PC-3 (cell line): ENCODE measurements around the gene BCAR1. TPM values are rescaled to one million over a fixed set of nuclear protein-coding genes. Genes with fewer than 3 reads are reported as not detected.

Experiments
- ATAC-seq: fragments of 200-7000 bp; cut with Tn5 transposase; 2 replicates; pipeline ENCODE4 v1.9.1; 2020; ENCODE audit warnings: mild to moderate bottlenecking, moderate library complexity
- BruUV-seq: library from RNA; stranded (reverse); fragments of 400-500 nt; replicated peaks from 2 replicates; lab custom pipeline; 2021; lab: Mats Ljungman, UMichigan
- CTCF ChIA-PET: fragments of 300-600 bp; sonication (Branson Sonifier 250); formaldehyde crosslinking; loops from one replicate; lab custom pipeline; 2022; ENCODE audit warnings: antibody characterized with exemption; lab: Charles Lee
- POLR2A ChIA-PET: fragments of 300-600 bp; sonication (Branson Sonifier 250); formaldehyde crosslinking; loops from one replicate; lab custom pipeline; 2022; ENCODE audit warnings: antibody characterized with exemption; ENCODE audit not compliant: unreplicated experiment; lab: Charles Lee
- DNase-seq: peaks from one replicate; pipeline ENCODE4 v3.0.0-alpha.2; 2015
- H2AFZ ChIP-seq: fragments of 300-600 bp; sonication (generic); 2 replicates; pipeline ENCODE4 v1.6.0; 2016; ENCODE audit warnings: antibody characterized with exemption, low read length
- H3F3A ChIP-seq: fragments of 300-600 bp; sonication (generic); one replicate; pipeline ENCODE4 v1.6.0; 2017; ENCODE audit warnings: antibody characterized with exemption, low read length, control low read depth, mild to moderate bottlenecking; ENCODE audit not compliant: unreplicated experiment
- H3K27ac ChIP-seq: fragments of 300-600 bp; sonication (generic); 2 replicates; pipeline ENCODE4 v1.5.1; 2016; ENCODE audit warnings: mild to moderate bottlenecking, low read length
- H3K27me3 ChIP-seq: fragments of 300-600 bp; sonication (generic); 2 replicates; pipeline ENCODE4 v1.6.1; 2016; ENCODE audit warnings: low read length, mixed read lengths
- H3K36me3 ChIP-seq: fragments of 300-600 bp; sonication (generic); 2 replicates; pipeline ENCODE4 v1.6.1; 2016; ENCODE audit warnings: low read depth, mixed run types, low read length, mixed read lengths
- H3K4me1 ChIP-seq: fragments of 300-600 bp; sonication (generic); 2 replicates; pipeline ENCODE4 v1.5.1; 2016; ENCODE audit warnings: low read length; ENCODE audit not compliant: insufficient read depth
- H3K4me2 ChIP-seq: fragments of 300-600 bp; sonication (generic); 2 replicates; pipeline ENCODE4 v1.6.0; 2016; ENCODE audit warnings: low read length
- H3K4me3 ChIP-seq: fragments of 300-600 bp; sonication (generic); 2 replicates; pipeline ENCODE4 v1.5.1; 2016; ENCODE audit warnings: mild to moderate bottlenecking, low read length, mixed read lengths
- H3K79me2 ChIP-seq: fragments of 300-600 bp; sonication (generic); 2 replicates; pipeline ENCODE4 v1.6.1; 2017; ENCODE audit warnings: low read length, mixed read lengths
- H3K9ac ChIP-seq: fragments of 300-600 bp; sonication (generic); 2 replicates; pipeline ENCODE4 v1.6.0; 2016; ENCODE audit warnings: mild to moderate bottlenecking, low read length
- H3K9me2 ChIP-seq: fragments of 300-600 bp; sonication (generic); replicated peaks from 2 replicates; pipeline ENCODE4 v1.6.1; 2016; ENCODE audit warnings: mixed run types, low read length, mixed read lengths
- H3K9me3 ChIP-seq: fragments of 300-600 bp; sonication (generic); 2 replicates; pipeline ENCODE4 v1.6.1; 2016; ENCODE audit warnings: low read length, mixed read lengths
- H4K20me1 ChIP-seq: fragments of 300-600 bp; sonication (generic); 2 replicates; pipeline ENCODE4 v1.6.1; 2016; ENCODE audit warnings: low read length, mixed read lengths
- CTCF ChIP-seq: fragments of 300-600 bp; sonication (generic); conservative IDR thresholded peaks from 2 replicates; pipeline ENCODE4 v1.5.1; 2017; ENCODE audit warnings: antibody characterized with exemption, low read depth, mild to moderate bottlenecking, low read length
- EZH2 ChIP-seq: fragments of 300-600 bp; sonication (generic); IDR thresholded peaks from one replicate; pipeline ENCODE4 v1.6.1; 2017; ENCODE audit warnings: antibody characterized with exemption, mild to moderate bottlenecking, low read length; ENCODE audit not compliant: unreplicated experiment
- EZH2phosphoT487 ChIP-seq: fragments of 300-600 bp; sonication (generic); IDR thresholded peaks from 2 replicates; pipeline ENCODE4 v1.6.1; 2018; ENCODE audit warnings: mild to moderate bottlenecking, antibody characterized with exemption, low read length, borderline replicate concordance
- intact Hi-C: fragments of 100-400 bp; cut with micrococcal nuclease; formaldehyde crosslinking; loops from 2 replicates; pipeline ENCODE4 v1.9.0; 2023
- total RNA-seq: library from RNA; depleted of rRNA; stranded (reverse); fragments of >200 nt; gene quantifications from 2 replicates; pipeline ENCODE4 v1.2.3, GENCODE V29; 2014

BCAR1 gene
- total RNA-seq, 1 experiment from 2014 or later, result 49.3 TPM

DNA sequence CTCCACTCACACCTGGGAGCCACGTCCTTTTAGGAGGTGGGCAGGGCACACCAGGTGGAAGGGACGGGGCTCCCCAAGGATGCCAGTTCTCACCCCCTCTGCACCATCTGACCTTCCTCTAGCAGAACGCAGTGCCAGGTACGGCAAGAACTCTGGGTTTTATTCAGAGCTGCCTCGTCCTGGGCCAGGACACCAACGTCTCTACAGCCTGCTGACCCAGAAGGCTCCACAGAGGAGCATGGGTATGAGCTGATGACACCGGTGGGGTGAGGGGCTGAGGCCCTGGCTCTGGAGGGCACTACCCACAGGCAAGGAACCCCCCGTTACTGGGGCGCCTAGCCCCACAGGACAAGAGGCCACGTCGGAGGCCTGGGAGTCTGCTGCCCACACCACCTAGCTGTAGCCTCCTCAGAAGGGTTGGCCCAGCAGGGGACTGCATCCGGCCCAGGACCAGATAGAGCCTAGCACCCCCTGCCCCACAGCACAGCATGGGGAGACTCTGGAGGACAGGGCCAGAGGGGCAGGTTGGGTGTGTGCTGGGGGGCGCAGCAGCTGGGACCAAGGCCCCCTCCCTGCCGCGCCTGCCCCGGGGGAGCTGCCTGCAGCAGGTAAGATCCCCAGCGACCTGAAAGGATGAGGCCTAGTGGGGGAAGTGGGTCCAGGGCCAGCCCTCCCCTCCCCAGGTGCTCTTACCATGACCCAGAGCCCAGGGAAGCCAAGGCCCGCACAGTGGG, 13.9 kb downstream of the BCAR1 start:
- CTCF ChIA-PET, result no interaction called here
- intact Hi-C loops, result no loop called here
- peaks cover 9% of the 10 kb centered on the region; the same call in 1 of the 2 replicates for H3K4me1 ChIP-seq
- no peaks in the 10 kb centered on the region for H3F3A ChIP-seq
- H3K36me3 ChIP-seq, result peaks cover 17% of the 10 kb centered on the region
- BruUV-seq, result no TSS peak
- H3K27ac ChIP-seq, result no peak overlapping the region
- H3K4me2 ChIP-seq, result no peak overlapping the region
- H3K79me2 ChIP-seq, result peaks cover 53% of the 10 kb centered on the region
- H2AFZ ChIP-seq, result no peak overlapping the region
- no peak for TF ChIP-seq CTCF
- no peaks in the 10 kb centered on the region for H4K20me1 ChIP-seq
- H3K4me3 ChIP-seq, result no peak overlapping the region
- no peaks in the 10 kb centered on the region for H3K9me3 ChIP-seq
- POLR2A ChIA-PET, result no interaction called here
- no peak overlapping the region for H3K9ac ChIP-seq
- H3K27me3 ChIP-seq, result no peaks in the 10 kb centered on the region
- no peaks in the 10 kb centered on the region for H3K9me2 ChIP-seq
- ATAC-seq (no peak), DNase-seq (no peak)

DNA sequence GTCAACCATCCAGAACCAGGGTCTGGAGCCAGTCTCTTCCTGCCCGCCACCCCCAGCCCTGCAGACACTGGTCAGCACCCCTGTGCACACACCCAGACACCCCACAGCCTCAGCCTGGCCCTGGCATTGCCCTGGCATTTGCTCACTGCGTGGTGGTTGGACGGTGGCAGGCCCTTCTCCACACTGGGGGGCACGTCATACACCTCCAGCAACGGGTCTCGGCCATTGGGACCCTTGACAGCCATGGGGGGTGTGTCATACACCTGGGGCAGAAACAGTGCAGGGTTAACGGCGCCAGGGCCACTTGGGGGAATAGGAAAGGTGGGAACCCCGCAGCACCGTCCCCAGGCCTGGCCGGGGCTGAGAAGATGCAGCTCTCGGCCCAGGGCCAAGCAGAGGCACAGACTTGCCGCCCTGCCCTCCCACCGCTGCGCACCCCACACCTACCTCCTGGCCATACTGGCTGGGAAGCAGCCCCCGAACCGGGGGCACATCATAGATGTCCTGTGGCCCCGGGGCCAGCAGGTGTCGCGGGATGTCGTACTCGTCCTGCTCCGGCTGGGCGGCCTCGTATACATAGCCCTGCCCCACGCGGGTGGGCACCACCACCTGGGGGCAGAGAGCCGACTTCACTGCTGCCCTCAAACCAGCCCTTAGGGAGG, 14.6 kb downstream of the BCAR1 start:
- H3K27me3 ChIP-seq, result no peaks in the 10 kb centered on the region
- no peaks in the 10 kb centered on the region for H3K9me2 ChIP-seq
- H3K9me3 ChIP-seq, result no peaks in the 10 kb centered on the region
- peaks cover 9% of the 10 kb centered on the region; the same call in 1 of the 2 replicates for H3K4me1 ChIP-seq
- H4K20me1 ChIP-seq, result no peaks in the 10 kb centered on the region
- H3K4me2 ChIP-seq, result no peak overlapping the region
- no peak overlapping the region for H3K9ac ChIP-seq
- no peak overlapping the region for H2AFZ ChIP-seq
- peaks cover 48% of the 10 kb centered on the region for H3K79me2 ChIP-seq
- ChIA-PET POLR2A (no interaction called here), CTCF (no interaction called here)
- intact Hi-C loops, result no loop called here
- no peak for ATAC-seq
- no TSS peak for BruUV-seq
- no peaks in the 10 kb centered on the region for H3F3A ChIP-seq
- TF ChIP-seq EZH2phosphoT487 (no peak), EZH2 (no peak), CTCF (no peak)
- no peak for DNase-seq
- H3K4me3 ChIP-seq, result no peak overlapping the region
- no peak overlapping the region for H3K27ac ChIP-seq
- peaks cover 15% of the 10 kb centered on the region for H3K36me3 ChIP-seq

DNA sequence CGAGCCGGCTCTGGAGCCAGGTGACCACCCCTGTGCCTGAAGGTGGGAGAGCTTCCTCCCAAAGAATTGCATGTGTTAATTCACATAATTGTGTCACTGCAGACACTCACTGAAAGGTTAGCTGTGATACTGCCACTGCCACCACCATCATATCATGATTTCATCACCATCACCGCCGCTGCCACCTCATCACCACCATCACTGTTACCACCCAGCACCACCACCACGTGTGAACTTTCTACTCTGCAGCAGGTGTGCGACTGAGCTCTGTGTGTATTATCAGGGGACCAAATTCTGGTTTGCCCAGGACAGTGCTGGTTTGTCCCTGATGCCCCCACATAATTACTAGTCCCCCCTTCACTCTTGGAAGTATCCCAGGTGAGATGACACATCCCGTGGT, 15.2 kb downstream of the BCAR1 start:
- Histone ChIP-seq H3K4me2 (no peak overlapping the region), H3K27me3 (no peaks in the 10 kb centered on the region), H3K9ac (no peak overlapping the region), H3F3A (no peaks in the 10 kb centered on the region), H3K27ac (no peak overlapping the region), H3K79me2 (peaks cover 42% of the 10 kb centered on the region), H3K9me3 (no peaks in the 10 kb centered on the region), H3K36me3 (peaks cover 12% of the 10 kb centered on the region), H3K4me1 (peaks cover 9% of the 10 kb centered on the region; the same call in 1 of the 2 replicates), H3K4me3 (no peak overlapping the region), H2AFZ (no peak overlapping the region), H4K20me1 (no peaks in the 10 kb centered on the region), H3K9me2 (no peaks in the 10 kb centered on the region)
- TF ChIP-seq EZH2phosphoT487 (no peak), CTCF (no peak), EZH2 (no peak)
- no peak for DNase-seq
- no TSS peak for BruUV-seq
- ChIA-PET POLR2A (no interaction called here), CTCF (no interaction called here)
- intact Hi-C loops, result no loop called here
- ATAC-seq, result no peak
